HEK293 (cell line): Measurements from ENCODE around the gene B4GAT1.
A peak's percentile ranks its signal among the peaks of the same experiment; 100 is the strongest.

Source experiments
- CTCF ChIA-PET: fragments of 350-600 bp; formaldehyde crosslinking; extraction: SDS; loops from one replicate; lab custom pipeline; 2021; ENCODE audit warnings: antibody characterized with exemption; lab: Yijun Ruan, JAX
- POLR2A ChIA-PET: fragments of 300-600 bp; formaldehyde crosslinking; extraction: SDS; loops from one replicate; lab custom pipeline; 2020; ENCODE audit warnings: antibody characterized with exemption, inconsistent platforms; lab: Yijun Ruan, JAX
- H3K27ac ChIP-seq: fragments of 200-500 bp; sonication (Bioruptor generic); 2 replicates; pipeline ENCODE4 v1.5.1; 2014; ENCODE audit warnings: low read depth, low read length, control low read depth, inconsistent platforms; ENCODE audit errors: extremely low read depth
- H3K36me3 ChIP-seq, 2 experiments: fragments of 200-500 bp in 1 of 2; sonication (Bioruptor generic) in 1 of 2; 1 replicate in 1 of 2; 2 replicates in 1 of 2; pipeline ENCODE4 v1.5.1; 2014 to 2017; ENCODE audit warnings: inconsistent platforms in 2 of 2, low read length in 2 of 2; ENCODE audit not compliant: control insufficient read depth in 2 of 2, insufficient read depth in 1 of 2
- H3K4me1 ChIP-seq: fragments of 200-500 bp; sonication (Bioruptor generic); 2 replicates; pipeline ENCODE4 v1.5.1; 2014; ENCODE audit warnings: mild to moderate bottlenecking, low read length, inconsistent platforms; ENCODE audit not compliant: control insufficient read depth, insufficient read depth
- H3K4me3 ChIP-seq: 2 replicates; pipeline ENCODE4 v1.5.1; 2011; ENCODE audit warnings: low read depth, mild to moderate bottlenecking, control low read depth, low read length, moderate library complexity
- H3K9me3 ChIP-seq: fragments of 200-500 bp; sonication (Bioruptor generic); 2 replicates; pipeline ENCODE4 v1.5.1; 2014; ENCODE audit warnings: low read depth, low read length, inconsistent platforms; ENCODE audit not compliant: control insufficient read depth, insufficient read depth
- KLF8 ChIP-seq: fragments of 450-650 bp; formaldehyde crosslinking; IDR thresholded peaks from 2 replicates; pipeline ENCODE4 v1.5.1; 2016; ENCODE audit warnings: missing biosample characterization, missing genetic modification characterization
- KLF9 ChIP-seq: fragments of 450-650 bp; formaldehyde crosslinking; IDR thresholded peaks from 2 replicates; pipeline ENCODE4 v1.5.1; 2016; ENCODE audit warnings: missing biosample characterization, missing genetic modification characterization, low read depth
- SP2 ChIP-seq: fragments of 450-650 bp; formaldehyde crosslinking; IDR thresholded peaks from 2 replicates; pipeline ENCODE4 v1.5.1; 2016; ENCODE audit warnings: missing biosample characterization, missing genetic modification characterization
- SP3 ChIP-seq: fragments of 450-650 bp; formaldehyde crosslinking; IDR thresholded peaks from 2 replicates; pipeline ENCODE4 v1.5.1; 2016; ENCODE audit warnings: missing biosample characterization, missing genetic modification characterization
- TSHZ1 ChIP-seq: fragments of 450-650 bp; formaldehyde crosslinking; IDR thresholded peaks from 2 replicates; pipeline ENCODE4 v1.5.1; 2016; ENCODE audit warnings: missing biosample characterization, missing genetic modification characterization, borderline replicate concordance
- ZBTB44 ChIP-seq: fragments of 450-650 bp; IDR thresholded peaks from 2 replicates; pipeline ENCODE4 v1.5.1; 2018; ENCODE audit warnings: missing biosample characterization, mild to moderate bottlenecking, missing genetic modification characterization
- ZBTB6 ChIP-seq: fragments of 450-650 bp; formaldehyde crosslinking; IDR thresholded peaks from 2 replicates; pipeline ENCODE4 v1.5.1; 2017; ENCODE audit warnings: missing biosample characterization, missing genetic modification characterization
- ZBTB8A ChIP-seq: fragments of 450-650 bp; formaldehyde crosslinking; IDR thresholded peaks from 2 replicates; pipeline ENCODE4 v1.5.1; 2016; ENCODE audit warnings: missing biosample characterization, missing genetic modification characterization
- ZEB2 ChIP-seq: fragments of 450-650 bp; formaldehyde crosslinking; IDR thresholded peaks from 2 replicates; pipeline ENCODE4 v1.5.1; 2016; ENCODE audit warnings: missing biosample characterization, missing genetic modification characterization
- ZFHX2 ChIP-seq: fragments of 450-650 bp; formaldehyde crosslinking; conservative IDR thresholded peaks from 2 replicates; pipeline ENCODE4 v1.5.1; 2016; ENCODE audit warnings: missing biosample characterization, missing genetic modification characterization
- ZFP69B ChIP-seq: fragments of 450-650 bp; formaldehyde crosslinking; IDR thresholded peaks from 2 replicates; pipeline ENCODE4 v1.5.1; 2016; ENCODE audit warnings: missing biosample characterization, missing genetic modification characterization
- ZNF112 ChIP-seq: fragments of 450-650 bp; formaldehyde crosslinking; IDR thresholded peaks from 2 replicates; pipeline ENCODE4 v1.5.0; 2017; ENCODE audit warnings: missing biosample characterization, missing genetic modification characterization
- ZNF2 ChIP-seq: fragments of 450-650 bp; formaldehyde crosslinking; IDR thresholded peaks from 2 replicates; pipeline ENCODE4 v1.5.1; 2016; ENCODE audit warnings: missing biosample characterization, missing genetic modification characterization
- ZNF239 ChIP-seq: fragments of 450-650 bp; formaldehyde crosslinking; IDR thresholded peaks from 2 replicates; pipeline ENCODE4 v1.5.1; 2016; ENCODE audit warnings: missing biosample characterization, missing genetic modification characterization
- ZNF335 ChIP-seq: fragments of 450-650 bp; formaldehyde crosslinking; conservative IDR thresholded peaks from 2 replicates; pipeline ENCODE4 v1.5.1; 2016; ENCODE audit warnings: missing biosample characterization, missing genetic modification characterization
- ZNF354C ChIP-seq: fragments of 450-650 bp; formaldehyde crosslinking; IDR thresholded peaks from 2 replicates; pipeline ENCODE4 v1.5.1; 2016; ENCODE audit warnings: missing biosample characterization, missing genetic modification characterization, low read depth, borderline replicate concordance
- ZNF394 ChIP-seq: fragments of 450-650 bp; formaldehyde crosslinking; IDR thresholded peaks from 2 replicates; pipeline ENCODE4 v1.5.1; 2016; ENCODE audit warnings: missing biosample characterization, missing genetic modification characterization, mild to moderate bottlenecking, moderate library complexity, borderline replicate concordance
- ZNF404 ChIP-seq: fragments of 450-650 bp; formaldehyde crosslinking; IDR thresholded peaks from 2 replicates; pipeline ENCODE4 v1.5.1; 2017; ENCODE audit warnings: missing biosample characterization, missing genetic modification characterization
- ZNF501 ChIP-seq: fragments of 450-650 bp; formaldehyde crosslinking; IDR thresholded peaks from 2 replicates; pipeline ENCODE4 v1.5.1; 2016; ENCODE audit warnings: missing biosample characterization, missing genetic modification characterization
- ZNF530 ChIP-seq: fragments of 450-650 bp; formaldehyde crosslinking; IDR thresholded peaks from 2 replicates; pipeline ENCODE4 v1.5.1; 2016; ENCODE audit warnings: low read depth, missing biosample characterization, missing genetic modification characterization
- ZNF561 ChIP-seq: fragments of 450-650 bp; IDR thresholded peaks from 2 replicates; pipeline ENCODE4 v1.5.1; 2018; ENCODE audit warnings: missing biosample characterization, missing genetic modification characterization, borderline replicate concordance
- ZNF629 ChIP-seq: fragments of 450-650 bp; formaldehyde crosslinking; IDR thresholded peaks from 2 replicates; pipeline ENCODE4 v1.5.1; 2017; ENCODE audit warnings: missing biosample characterization, missing genetic modification characterization
- ZNF768 ChIP-seq: fragments of 450-650 bp; formaldehyde crosslinking; IDR thresholded peaks from 2 replicates; pipeline ENCODE4 v1.5.1; 2018; ENCODE audit warnings: missing biosample characterization, mild to moderate bottlenecking, missing genetic modification characterization
- TF ChIP-seq, protein P1 (sequence below): fragments of 450-650 bp; formaldehyde crosslinking; IDR thresholded peaks from 2 replicates; pipeline ENCODE4 v1.5.1; 2016; ENCODE audit warnings: missing biosample characterization, missing genetic modification characterization
- TF ChIP-seq, protein P2 (sequence below): fragments of 450-650 bp; formaldehyde crosslinking; IDR thresholded peaks from 2 replicates; pipeline ENCODE4 v1.5.1; 2016; ENCODE audit warnings: missing biosample characterization, missing genetic modification characterization
- TF ChIP-seq, protein P3 (sequence below): fragments of 450-650 bp; formaldehyde crosslinking; IDR thresholded peaks from 2 replicates; pipeline ENCODE4 v1.5.1; 2016; ENCODE audit warnings: missing biosample characterization, missing genetic modification characterization

Gene B4GAT1

DNA sequence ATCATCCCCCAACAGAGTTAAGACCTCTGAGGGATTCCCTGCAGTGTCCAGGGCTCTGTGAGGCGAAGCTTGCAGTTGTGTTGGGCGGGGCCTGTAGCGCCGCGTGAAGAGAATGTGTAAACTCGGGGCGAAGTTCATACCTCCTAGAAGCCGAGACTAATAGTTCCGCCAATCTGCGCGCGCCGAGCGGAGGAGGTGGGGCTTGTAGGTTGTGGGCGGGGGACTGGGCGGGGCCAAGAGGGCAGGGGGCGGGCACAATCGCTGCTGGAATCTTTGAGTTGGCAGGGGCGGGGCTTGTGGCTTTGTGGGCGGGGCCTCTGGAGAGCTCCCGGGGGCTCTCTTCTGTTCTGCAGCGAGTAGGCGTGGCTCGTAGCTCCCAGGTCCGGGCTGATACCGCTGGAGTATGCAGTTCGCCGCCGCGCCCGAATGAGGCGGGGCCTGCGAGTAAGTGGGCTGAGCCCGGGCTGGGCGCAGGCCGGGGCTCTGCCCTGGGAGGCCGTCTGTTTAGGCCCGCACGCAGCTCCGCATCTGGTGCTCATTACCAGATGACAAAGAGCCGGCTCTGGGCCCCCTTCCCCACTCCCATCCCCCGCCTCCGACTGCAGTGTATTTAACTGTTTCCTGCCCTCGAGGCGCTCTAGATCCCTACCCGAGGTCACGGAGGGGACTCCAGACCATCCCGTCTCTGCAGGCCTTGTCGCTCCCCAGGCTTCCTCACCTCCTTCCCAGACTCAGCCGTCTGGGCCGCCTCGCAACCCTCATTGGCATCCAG is 34.7 kb downstream of the B4GAT1 start (continued):
- TF ChIP-seq ZNF629 (no peak), ZBTB8A (tag by site-specific recombination) (peak; percentile 98), ZNF394 (tag by site-specific recombination) (no peak), ZNF530 (tag by site-specific recombination) (no peak), ZFP69B (tag by site-specific recombination) (no peak), ZNF2 (tag by site-specific recombination) (no peak), ZNF335 (tag by site-specific recombination) (peak; percentile 53), ZNF768 (tag by site-specific recombination) (no peak), KLF8 (tag by site-specific recombination) (no peak), SP2 (tag by site-specific recombination) (peak; percentile 27), ZBTB44 (tag by site-specific recombination) (no peak)

DNA sequence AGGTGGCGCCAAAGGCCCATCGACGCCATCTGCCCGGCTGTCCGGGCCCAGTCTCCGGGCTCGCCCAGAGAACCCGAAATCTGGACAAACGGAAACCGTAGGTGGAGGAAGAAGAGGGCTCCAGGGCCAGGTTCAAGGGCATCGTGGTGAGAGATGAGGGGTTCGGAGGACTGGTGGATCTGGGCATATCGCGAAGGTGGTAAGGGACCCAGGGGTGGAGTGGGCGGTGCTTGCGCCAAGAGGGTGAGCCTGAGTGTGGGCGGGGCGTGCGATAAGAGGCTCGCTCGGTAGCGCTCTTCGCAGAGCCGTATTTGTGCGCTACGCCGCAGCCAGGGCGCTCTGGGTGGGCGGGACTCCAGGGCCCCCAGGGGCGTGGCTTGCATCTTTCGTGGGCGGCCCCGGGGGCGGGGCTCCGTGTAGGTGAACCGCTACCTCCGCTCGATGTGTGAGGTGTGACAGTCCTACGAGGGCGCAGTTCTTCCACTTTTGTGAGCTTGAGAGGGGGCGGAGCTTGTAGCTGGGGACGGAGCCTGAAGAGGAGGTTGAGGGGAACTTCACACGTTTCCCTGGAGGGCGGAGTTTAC is 35.4 kb downstream of the B4GAT1 start:
- CTCF ChIA-PET = interaction anchor here (0.6 to 3.4 kb wide), 55 partner anchors 10 to 713 kb away, joined by 3 to 29 read pairs (median 4); partner anchors contain the start of genes B4GAT1, BRMS1, RIN1 and TMEM151A
- H3K27ac ChIP-seq = peak overlapping the region; percentile 52; the same call in 1 of the 2 replicates
- no peaks in the 10 kb centered on the region for H3K9me3 ChIP-seq
- peak overlapping the region; percentile 50 for H3K4me3 ChIP-seq
- no peaks in the 10 kb centered on the region for H3K36me3 ChIP-seq
- POLR2A ChIA-PET = interaction anchor here (0.5 to 2.2 kb wide), 23 partner anchors 9 to 807 kb away, joined by 3 to 32 read pairs (median 4); partner anchors contain the start of genes BRMS1, FIBP, KDM2A and MRPL11
- H3K4me1 ChIP-seq = no peaks in the 10 kb centered on the region
- no peak for TF ChIP-seq ZNF561 (tag by site-specific recombination)
- TF ChIP-seq, protein P1, sequence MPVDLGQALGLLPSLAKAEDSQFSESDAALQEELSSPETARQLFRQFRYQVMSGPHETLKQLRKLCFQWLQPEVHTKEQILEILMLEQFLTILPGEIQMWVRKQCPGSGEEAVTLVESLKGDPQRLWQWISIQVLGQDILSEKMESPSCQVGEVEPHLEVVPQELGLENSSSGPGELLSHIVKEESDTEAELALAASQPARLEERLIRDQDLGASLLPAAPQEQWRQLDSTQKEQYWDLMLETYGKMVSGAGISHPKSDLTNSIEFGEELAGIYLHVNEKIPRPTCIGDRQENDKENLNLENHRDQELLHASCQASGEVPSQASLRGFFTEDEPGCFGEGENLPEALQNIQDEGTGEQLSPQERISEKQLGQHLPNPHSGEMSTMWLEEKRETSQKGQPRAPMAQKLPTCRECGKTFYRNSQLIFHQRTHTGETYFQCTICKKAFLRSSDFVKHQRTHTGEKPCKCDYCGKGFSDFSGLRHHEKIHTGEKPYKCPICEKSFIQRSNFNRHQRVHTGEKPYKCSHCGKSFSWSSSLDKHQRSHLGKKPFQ (tag by site-specific recombination) = no peak
- TF ChIP-seq ZNF239 (tag by site-specific recombination) = no peak
- no peak for TF ChIP-seq ZNF404 (tag by site-specific recombination)
- peak; percentile 94 for TF ChIP-seq SP3 (tag by site-specific recombination)
- TF ChIP-seq ZNF112 = no peak
- TF ChIP-seq TSHZ1 (tag by site-specific recombination) = no peak
- TF ChIP-seq, protein P2, sequence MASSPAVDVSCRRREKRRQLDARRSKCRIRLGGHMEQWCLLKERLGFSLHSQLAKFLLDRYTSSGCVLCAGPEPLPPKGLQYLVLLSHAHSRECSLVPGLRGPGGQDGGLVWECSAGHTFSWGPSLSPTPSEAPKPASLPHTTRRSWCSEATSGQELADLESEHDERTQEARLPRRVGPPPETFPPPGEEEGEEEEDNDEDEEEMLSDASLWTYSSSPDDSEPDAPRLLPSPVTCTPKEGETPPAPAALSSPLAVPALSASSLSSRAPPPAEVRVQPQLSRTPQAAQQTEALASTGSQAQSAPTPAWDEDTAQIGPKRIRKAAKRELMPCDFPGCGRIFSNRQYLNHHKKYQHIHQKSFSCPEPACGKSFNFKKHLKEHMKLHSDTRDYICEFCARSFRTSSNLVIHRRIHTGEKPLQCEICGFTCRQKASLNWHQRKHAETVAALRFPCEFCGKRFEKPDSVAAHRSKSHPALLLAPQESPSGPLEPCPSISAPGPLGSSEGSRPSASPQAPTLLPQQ = peak; percentile 65
- TF ChIP-seq KLF9 (tag by site-specific recombination) = peak; percentile 94
- peak; percentile 88 for TF ChIP-seq ZEB2 (tag by site-specific recombination)
- no peak; the same call in 1 of the 2 replicates for TF ChIP-seq ZNF501 (tag by site-specific recombination)
- peak; percentile 29; the same call in 1 of the 2 replicates for TF ChIP-seq ZBTB6
- TF ChIP-seq ZFHX2 (tag by site-specific recombination) = peak; percentile 99
- no peak for TF ChIP-seq ZNF354C (tag by site-specific recombination)
- TF ChIP-seq, protein P3, sequence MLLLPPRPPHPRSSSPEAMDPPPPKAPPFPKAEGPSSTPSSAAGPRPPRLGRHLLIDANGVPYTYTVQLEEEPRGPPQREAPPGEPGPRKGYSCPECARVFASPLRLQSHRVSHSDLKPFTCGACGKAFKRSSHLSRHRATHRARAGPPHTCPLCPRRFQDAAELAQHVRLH (tag by site-specific recombination) = 0 out of 2 replicates have a peak, but pooled peaks have one; percentile 22
